ENCODE results near the gene CCDC57.

DNA sequence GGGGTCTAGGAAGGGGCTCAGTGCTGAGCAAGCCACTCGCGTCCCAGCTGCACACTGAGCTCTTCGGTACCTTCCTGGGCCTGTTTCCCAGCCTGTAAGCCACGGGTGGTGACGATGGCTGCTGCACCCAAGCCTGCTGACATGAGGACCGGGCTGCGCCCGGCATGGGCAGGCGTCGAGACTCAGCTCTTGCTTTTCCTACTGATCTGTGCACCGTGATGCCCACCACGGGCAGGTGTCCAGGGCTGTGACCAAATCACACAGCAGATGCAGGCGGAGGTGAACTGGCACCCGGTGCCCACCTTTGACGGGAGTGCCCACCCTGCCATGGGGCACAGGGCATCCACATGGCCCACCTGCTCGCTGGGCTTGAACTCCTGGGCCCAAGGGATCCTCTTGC, 17.9 kb downstream of the CCDC57 start:
- TF ChIP-seq, protein P1, sequence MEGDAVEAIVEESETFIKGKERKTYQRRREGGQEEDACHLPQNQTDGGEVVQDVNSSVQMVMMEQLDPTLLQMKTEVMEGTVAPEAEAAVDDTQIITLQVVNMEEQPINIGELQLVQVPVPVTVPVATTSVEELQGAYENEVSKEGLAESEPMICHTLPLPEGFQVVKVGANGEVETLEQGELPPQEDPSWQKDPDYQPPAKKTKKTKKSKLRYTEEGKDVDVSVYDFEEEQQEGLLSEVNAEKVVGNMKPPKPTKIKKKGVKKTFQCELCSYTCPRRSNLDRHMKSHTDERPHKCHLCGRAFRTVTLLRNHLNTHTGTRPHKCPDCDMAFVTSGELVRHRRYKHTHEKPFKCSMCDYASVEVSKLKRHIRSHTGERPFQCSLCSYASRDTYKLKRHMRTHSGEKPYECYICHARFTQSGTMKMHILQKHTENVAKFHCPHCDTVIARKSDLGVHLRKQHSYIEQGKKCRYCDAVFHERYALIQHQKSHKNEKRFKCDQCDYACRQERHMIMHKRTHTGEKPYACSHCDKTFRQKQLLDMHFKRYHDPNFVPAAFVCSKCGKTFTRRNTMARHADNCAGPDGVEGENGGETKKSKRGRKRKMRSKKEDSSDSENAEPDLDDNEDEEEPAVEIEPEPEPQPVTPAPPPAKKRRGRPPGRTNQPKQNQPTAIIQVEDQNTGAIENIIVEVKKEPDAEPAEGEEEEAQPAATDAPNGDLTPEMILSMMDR (conservative IDR thresholded peaks at IDR 0.05; ENCODE audit: low read depth, low read length): no peak
- TF ChIP-seq, protein P2, sequence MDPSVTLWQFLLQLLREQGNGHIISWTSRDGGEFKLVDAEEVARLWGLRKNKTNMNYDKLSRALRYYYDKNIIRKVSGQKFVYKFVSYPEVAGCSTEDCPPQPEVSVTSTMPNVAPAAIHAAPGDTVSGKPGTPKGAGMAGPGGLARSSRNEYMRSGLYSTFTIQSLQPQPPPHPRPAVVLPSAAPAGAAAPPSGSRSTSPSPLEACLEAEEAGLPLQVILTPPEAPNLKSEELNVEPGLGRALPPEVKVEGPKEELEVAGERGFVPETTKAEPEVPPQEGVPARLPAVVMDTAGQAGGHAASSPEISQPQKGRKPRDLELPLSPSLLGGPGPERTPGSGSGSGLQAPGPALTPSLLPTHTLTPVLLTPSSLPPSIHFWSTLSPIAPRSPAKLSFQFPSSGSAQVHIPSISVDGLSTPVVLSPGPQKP (IDR thresholded peaks at IDR 0.05; ENCODE audit: borderline replicate concordance, low read depth, low read length): no peak
- no peak for TF ChIP-seq MAZ (IDR thresholded peaks at IDR 0.05; ENCODE audit: borderline replicate concordance, low read depth, low read length)

Data from IMR-90 (cell line).